Measurements from ENCODE around the gene THAP11. TPM values are rescaled to one million over a fixed set of nuclear protein-coding genes. Genes with fewer than 3 reads are reported as not detected.

THAP11 gene
- polyA plus RNA-seq, 1 of the 3 experiments (the other 2 are of a cell fraction) = 34.8 TPM

DNA sequence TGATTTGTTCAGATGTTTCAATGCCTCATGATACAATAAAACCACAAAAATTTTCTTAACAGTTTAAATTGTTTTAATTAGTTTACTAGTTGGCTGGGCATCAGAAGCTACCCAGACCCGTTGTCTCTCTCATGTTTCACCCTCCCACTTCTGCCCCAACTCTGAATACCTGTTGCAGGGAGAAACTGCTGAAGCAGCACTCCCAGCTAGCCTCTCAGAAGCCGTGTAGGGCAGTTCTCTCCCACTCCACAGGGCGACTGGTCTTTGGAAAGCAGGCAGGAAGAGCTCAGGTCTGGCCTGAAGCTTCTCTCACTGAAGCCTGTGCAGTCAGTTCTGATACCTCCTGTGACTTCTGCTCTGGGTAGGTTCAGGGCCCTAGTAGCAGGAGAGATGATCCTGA, 29.1 kb downstream of the THAP11 start (continued):
- TF ChIP-seq, protein P1, sequence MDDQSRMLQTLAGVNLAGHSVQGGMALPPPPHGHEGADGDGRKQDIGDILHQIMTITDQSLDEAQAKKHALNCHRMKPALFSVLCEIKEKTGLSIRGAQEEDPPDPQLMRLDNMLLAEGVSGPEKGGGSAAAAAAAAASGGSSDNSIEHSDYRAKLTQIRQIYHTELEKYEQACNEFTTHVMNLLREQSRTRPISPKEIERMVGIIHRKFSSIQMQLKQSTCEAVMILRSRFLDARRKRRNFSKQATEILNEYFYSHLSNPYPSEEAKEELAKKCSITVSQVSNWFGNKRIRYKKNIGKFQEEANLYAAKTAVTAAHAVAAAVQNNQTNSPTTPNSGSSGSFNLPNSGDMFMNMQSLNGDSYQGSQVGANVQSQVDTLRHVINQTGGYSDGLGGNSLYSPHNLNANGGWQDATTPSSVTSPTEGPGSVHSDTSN (IDR thresholded peaks at IDR 0.05) = no peak
- TF ChIP-seq FOXJ3 (CRISPR knock-in tag; IDR thresholded peaks at IDR 0.05) = no peak
- no peak for TF ChIP-seq SIN3A (IDR thresholded peaks at IDR 0.05; ENCODE audit: borderline replicate concordance, low read depth, low read length)
- no peak for TF ChIP-seq NRF1 (IDR thresholded peaks at IDR 0.05; ENCODE audit: low read depth, low read length)
- TF ChIP-seq EP300 (IDR thresholded peaks at IDR 0.05; ENCODE audit: borderline replicate concordance in 1 of 2, low read depth in 1 of 2, low read length in 1 of 2) = no peak
- TF ChIP-seq EZH2phosphoT487 (IDR thresholded peaks at IDR 0.05; ENCODE audit: borderline replicate concordance, low read depth) = no peak
- TF ChIP-seq, protein P2, sequence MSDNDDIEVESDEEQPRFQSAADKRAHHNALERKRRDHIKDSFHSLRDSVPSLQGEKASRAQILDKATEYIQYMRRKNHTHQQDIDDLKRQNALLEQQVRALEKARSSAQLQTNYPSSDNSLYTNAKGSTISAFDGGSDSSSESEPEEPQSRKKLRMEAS (IDR thresholded peaks at IDR 0.05; ENCODE audit: low read depth) = no peak

DNA sequence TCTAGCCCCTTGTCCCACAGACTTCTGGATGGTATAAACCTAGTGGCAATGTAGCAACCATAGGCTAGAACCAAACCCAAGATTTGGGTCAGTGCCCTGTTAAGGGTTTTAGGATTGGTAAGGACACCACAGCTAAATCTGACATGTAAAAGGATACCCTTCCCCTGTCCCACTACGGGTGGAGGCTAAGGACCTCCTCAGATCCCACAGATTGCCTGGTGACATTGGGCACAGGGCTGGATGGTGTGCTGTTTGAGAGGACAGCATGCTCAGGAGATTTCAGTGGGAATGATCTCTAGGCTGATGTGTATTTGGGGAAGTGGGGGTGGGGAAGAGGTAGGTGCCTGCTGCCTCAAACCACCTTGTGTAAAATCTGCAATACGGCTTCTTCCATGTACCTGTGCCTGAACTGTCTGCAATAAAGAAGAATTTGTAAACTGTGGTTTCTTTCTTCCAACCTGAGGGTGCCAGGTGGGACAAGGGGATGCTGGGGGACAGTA, 30.1 kb downstream of the THAP11 start:
- Histone ChIP-seq H3K36me3 (replicated peaks in 1 of 2; ENCODE audit: control insufficient read depth in 1 of 2, insufficient read depth in 2 of 2, low read length in 1 of 2) (peaks cover 24 to 48% of the 10 kb centered on the region in 2 experiments), H3K9me2 (no peaks in the 10 kb centered on the region), H3K9ac (peak overlapping the region; percentile 95; the same call in 1 of the 2 replicates), H3K4me2 (peak overlapping the region; percentile 99; the same call in 1 of the 2 replicates), H3F3A (replicated peaks; ENCODE audit: insufficient read depth) (peaks cover 23% of the 10 kb centered on the region), H2AFZ (ENCODE audit: low read depth) (no peak overlapping the region), H3K79me2 (ENCODE audit: insufficient read depth) (peaks cover 55% of the 10 kb centered on the region), H3K4me1 (ENCODE audit: control insufficient read depth in 1 of 2, insufficient read depth in 2 of 2, low read depth in 1 of 2, low read length in 1 of 2) (peaks cover 11 to 13% of the 10 kb centered on the region in 2 experiments; a peak in 1 of 4 replicates), H3K27ac (ENCODE audit: low read depth in 2 of 2, low read length in 1 of 2) (peak overlapping the region; percentile 22 to 64; a peak in 3 of 4 replicates), H3K27me3 (ENCODE audit: insufficient read depth) (no peaks in the 10 kb centered on the region), H3K4me3 (ENCODE audit: low read depth in 2 of 2, low read length in 1 of 2) (peak overlapping the region in 1 of 2 experiments; percentile 94; a peak in 1 of 4 replicates), H4K20me1 (ENCODE audit: insufficient read depth) (peaks cover 35% of the 10 kb centered on the region), H3K9me3 (no peaks in the 10 kb centered on the region)
- CTCF ChIA-PET = interaction anchor here (1.3 to 2.9 kb wide), 4 partner anchors 11 to 56 kb away, joined by 3 to 14 read pairs (median 5); partner anchors contain the start of gene NUTF2
- POLR2A ChIA-PET = no interaction called here
- WGBS (ENCODE audit: low lambda C conversion rate) = 69% methylated on average over 2 of the region's 2 CpGs
- no peak for DNase-seq
- TF ChIP-seq TEAD4 (IDR thresholded peaks at IDR 0.05; ENCODE audit: borderline replicate concordance, insufficient read depth) (no peak), SMC3 (IDR thresholded peaks at IDR 0.05; ENCODE audit: low read depth, low read length) (no peak)
- TF ChIP-seq, protein P3, sequence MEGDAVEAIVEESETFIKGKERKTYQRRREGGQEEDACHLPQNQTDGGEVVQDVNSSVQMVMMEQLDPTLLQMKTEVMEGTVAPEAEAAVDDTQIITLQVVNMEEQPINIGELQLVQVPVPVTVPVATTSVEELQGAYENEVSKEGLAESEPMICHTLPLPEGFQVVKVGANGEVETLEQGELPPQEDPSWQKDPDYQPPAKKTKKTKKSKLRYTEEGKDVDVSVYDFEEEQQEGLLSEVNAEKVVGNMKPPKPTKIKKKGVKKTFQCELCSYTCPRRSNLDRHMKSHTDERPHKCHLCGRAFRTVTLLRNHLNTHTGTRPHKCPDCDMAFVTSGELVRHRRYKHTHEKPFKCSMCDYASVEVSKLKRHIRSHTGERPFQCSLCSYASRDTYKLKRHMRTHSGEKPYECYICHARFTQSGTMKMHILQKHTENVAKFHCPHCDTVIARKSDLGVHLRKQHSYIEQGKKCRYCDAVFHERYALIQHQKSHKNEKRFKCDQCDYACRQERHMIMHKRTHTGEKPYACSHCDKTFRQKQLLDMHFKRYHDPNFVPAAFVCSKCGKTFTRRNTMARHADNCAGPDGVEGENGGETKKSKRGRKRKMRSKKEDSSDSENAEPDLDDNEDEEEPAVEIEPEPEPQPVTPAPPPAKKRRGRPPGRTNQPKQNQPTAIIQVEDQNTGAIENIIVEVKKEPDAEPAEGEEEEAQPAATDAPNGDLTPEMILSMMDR (IDR thresholded peaks at IDR 0.05) = no peak
